Hepatic stellate cell (primary cell): ENCODE results near the gene EML4.

Experiments used
- DNase-seq: peaks from one replicate; pipeline ENCODE4 v3.0.0; 2011; ENCODE audit warnings: low spot score

EML4 gene

GRCh38 chr2:42137125-42137841, 31.9 kb upstream of the EML4 start:
- DNase-seq: no peak

GRCh38 chr2:42138163-42139015, 30.8 kb upstream of the EML4 start:
- peak; percentile 65 for DNase-seq

GRCh38 chr2:42139101-42139500, 30.1 kb upstream of the EML4 start:
- no peak for DNase-seq

GRCh38 chr2:42140496-42140895, 28.7 kb upstream of the EML4 start:
- DNase-seq: no peak

- DNase-seq: peak; percentile 63
These were observed 27.2 kb upstream of the EML4 start for GRCh38 chr2:42141687-42142546.

GRCh38 chr2:42142547-42143184, 26.5 kb upstream of the EML4 start:
- no peak for DNase-seq

GRCh38 chr2:42147641-42148274, 21.4 kb upstream of the EML4 start:
- peak; percentile 41 for DNase-seq

- DNase-seq: no peak
These were observed 19.0 kb upstream of the EML4 start for GRCh38 chr2:42150159-42150558.

GRCh38 chr2:42153944-42154581, 15.1 kb upstream of the EML4 start:
- no peak for DNase-seq

GRCh38 chr2:42156721-42157120, 12.4 kb upstream of the EML4 start:
- no peak for DNase-seq

- DNase-seq: no peak
These were observed 7.7 kb upstream of the EML4 start for GRCh38 chr2:42161444-42161843.

- DNase-seq: no peak
These were observed 5.6 kb upstream of the EML4 start for GRCh38 chr2:42163444-42164045.

GRCh38 chr2:42164046-42164445, 5.1 kb upstream of the EML4 start:
- no peak for DNase-seq

- DNase-seq: no peak
These were observed 4.2 kb upstream of the EML4 start for GRCh38 chr2:42164971-42165370.

- no peak for DNase-seq
These were observed 1.7 kb upstream of the EML4 start for GRCh38 chr2:42167458-42167857.

- DNase-seq: no peak
These were observed 574 bp upstream of the EML4 start for GRCh38 chr2:42168459-42169099.

- no peak for DNase-seq
These were observed 845 bp downstream of the EML4 start for GRCh38 chr2:42169874-42170521.

- no peak for DNase-seq
These were observed 1.7 kb downstream of the EML4 start for GRCh38 chr2:42170619-42171395.
